SK-N-SH treated with all-trans-retinoic acid at 6 μM for 48 hours (cell line): ENCODE data around the gene RAD23A.

ENCODE experiments used
- ARNTL ChIP-seq: fragments of 450-650 bp; formaldehyde crosslinking; IDR thresholded peaks from 2 replicates; pipeline ENCODE4 v1.5.0; 2020; ENCODE audit warnings: low read depth, mild to moderate bottlenecking, moderate library complexity, borderline replicate concordance
- BACH2 ChIP-seq: fragments of 250-450 bp; sonication (Bioruptor Pico); IDR thresholded peaks from 2 replicates; pipeline ENCODE4 v1.9.0; 2021; ENCODE audit warnings: mild to moderate bottlenecking, borderline replicate concordance
- ESRRG ChIP-seq: fragments of 250-450 bp; sonication (Bioruptor Pico); IDR thresholded peaks from 2 replicates; pipeline ENCODE4 v1.6.1; 2021; ENCODE audit warnings: mild to moderate bottlenecking
- GLIS3 ChIP-seq: fragments of 250-450 bp; sonication (Bioruptor Pico); IDR thresholded peaks from 2 replicates; pipeline ENCODE4 v1.5.0; 2020; ENCODE audit warnings: mild to moderate bottlenecking, moderate library complexity
- ISL1 ChIP-seq: fragments of 250-450 bp; sonication (Bioruptor Pico); IDR thresholded peaks from 2 replicates; pipeline ENCODE4 v2.1.2; 2022; ENCODE audit warnings: mild to moderate bottlenecking, moderate library complexity
- OSR1 ChIP-seq: fragments of 250-450 bp; sonication (Bioruptor Pico); IDR thresholded peaks from 2 replicates; pipeline ENCODE4 v1.8.0; 2022; ENCODE audit warnings: moderate library complexity, mild to moderate bottlenecking, inconsistent platforms
- POU6F1 ChIP-seq: fragments of 250-450 bp; sonication (Bioruptor Pico); IDR thresholded peaks from 2 replicates; pipeline ENCODE4 v1.8.0; 2021; ENCODE audit warnings: low read depth, mild to moderate bottlenecking, moderate library complexity, borderline replicate concordance
- RARB ChIP-seq: fragments of 250-450 bp; sonication (Bioruptor Pico); IDR thresholded peaks from 2 replicates; pipeline ENCODE4 v1.8.0; 2021; ENCODE audit warnings: mild to moderate bottlenecking, moderate library complexity
- ZFP3 ChIP-seq: fragments of 250-450 bp; sonication (Bioruptor Pico); IDR thresholded peaks from 2 replicates; pipeline ENCODE4 v1.5.0; 2020; ENCODE audit warnings: mild to moderate bottlenecking, moderate library complexity
- ZFP30 ChIP-seq: fragments of 450-650 bp; formaldehyde crosslinking; IDR thresholded peaks from 2 replicates; pipeline ENCODE4 v1.5.0; 2022; ENCODE audit warnings: mild to moderate bottlenecking, moderate library complexity
- ZNF565 ChIP-seq: fragments of 450-650 bp; formaldehyde crosslinking; conservative IDR thresholded peaks from 2 replicates; pipeline ENCODE4 v1.5.0; 2020; ENCODE audit warnings: low read depth, mild to moderate bottlenecking, moderate library complexity
- ZNF70 ChIP-seq: fragments of 450-650 bp; formaldehyde crosslinking; IDR thresholded peaks from 2 replicates; pipeline ENCODE4 v1.5.0; 2020; ENCODE audit warnings: mild to moderate bottlenecking, moderate library complexity
- TF ChIP-seq, protein P1 (sequence below): fragments of 250-450 bp; sonication (Bioruptor Pico); IDR thresholded peaks from 2 replicates; pipeline ENCODE4 v1.8.0; 2020; ENCODE audit warnings: mild to moderate bottlenecking, moderate library complexity, borderline replicate concordance

GRCh38 chr19:12965812-12966135 lies 20.1 kb downstream of the RAD23A start:
- no peak for TF ChIP-seq POU6F1 (CRISPR knock-in tag)
- TF ChIP-seq ESRRG (CRISPR knock-in tag) = no peak
- no peak for TF ChIP-seq GLIS3 (CRISPR knock-in tag)
- no peak for TF ChIP-seq ZFP30
- TF ChIP-seq ZNF70 (CRISPR knock-in tag) = no peak
- no peak for TF ChIP-seq ZFP3
- TF ChIP-seq RARB (CRISPR knock-in tag) = no peak
- TF ChIP-seq, protein P1, sequence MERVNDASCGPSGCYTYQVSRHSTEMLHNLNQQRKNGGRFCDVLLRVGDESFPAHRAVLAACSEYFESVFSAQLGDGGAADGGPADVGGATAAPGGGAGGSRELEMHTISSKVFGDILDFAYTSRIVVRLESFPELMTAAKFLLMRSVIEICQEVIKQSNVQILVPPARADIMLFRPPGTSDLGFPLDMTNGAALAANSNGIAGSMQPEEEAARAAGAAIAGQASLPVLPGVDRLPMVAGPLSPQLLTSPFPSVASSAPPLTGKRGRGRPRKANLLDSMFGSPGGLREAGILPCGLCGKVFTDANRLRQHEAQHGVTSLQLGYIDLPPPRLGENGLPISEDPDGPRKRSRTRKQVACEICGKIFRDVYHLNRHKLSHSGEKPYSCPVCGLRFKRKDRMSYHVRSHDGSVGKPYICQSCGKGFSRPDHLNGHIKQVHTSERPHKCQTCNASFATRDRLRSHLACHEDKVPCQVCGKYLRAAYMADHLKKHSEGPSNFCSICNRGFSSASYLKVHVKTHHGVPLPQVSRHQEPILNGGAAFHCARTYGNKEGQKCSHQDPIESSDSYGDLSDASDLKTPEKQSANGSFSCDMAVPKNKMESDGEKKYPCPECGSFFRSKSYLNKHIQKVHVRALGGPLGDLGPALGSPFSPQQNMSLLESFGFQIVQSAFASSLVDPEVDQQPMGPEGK = no peak
- TF ChIP-seq ARNTL = no peak
- no peak for TF ChIP-seq OSR1 (CRISPR knock-in tag)
- no peak for TF ChIP-seq BACH2 (CRISPR knock-in tag)
- no peak for TF ChIP-seq ZNF565 (CRISPR knock-in tag)
- TF ChIP-seq ISL1 (CRISPR knock-in tag) = no peak
